ENCODE measurements around the gene PARD3B. TPM values are rescaled to one million over a fixed set of nuclear protein-coding genes. Genes with fewer than 3 reads are reported as not detected.

PARD3B gene
- polyA plus RNA-seq, 3 donors = not detected

DNA sequence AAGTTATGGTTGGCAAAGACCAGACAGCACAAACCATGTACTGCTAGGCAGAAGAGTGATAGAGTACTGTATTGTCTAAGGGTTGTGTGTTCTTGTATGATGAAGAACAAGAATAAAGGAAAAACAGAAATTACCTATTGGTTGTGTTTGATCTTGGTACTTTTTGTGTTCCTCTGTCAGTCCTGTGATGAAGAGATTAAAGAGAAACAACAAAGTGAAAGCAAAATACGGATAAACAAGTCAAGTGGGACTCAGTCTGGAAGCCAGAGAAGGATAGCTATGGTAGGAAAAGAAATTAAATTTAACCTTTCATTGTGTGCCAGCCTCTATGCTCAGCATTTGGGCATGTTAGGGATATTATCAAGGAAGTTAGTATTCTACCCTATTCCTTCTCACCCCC is 413.1 kb downstream of the PARD3B start:
- Mint-ChIP-seq H3K27ac (no peak overlapping the region), H3K4me1 (no peaks in the 10 kb centered on the region)

GRCh38 chr2:204964414-204964813 is 419.1 kb downstream of the PARD3B start:
- no peaks in the 10 kb centered on the region for H3K27me3 ChIP-seq (ENCODE audit: control insufficient read depth in 2 of 2, insufficient read depth in 2 of 2, low read length in 2 of 2)
- H3K9ac ChIP-seq (ENCODE audit: insufficient read depth, low read length, poor library complexity, severe bottlenecking) = no peak overlapping the region
- H4K20me1 ChIP-seq (ENCODE audit: insufficient read depth, low read length) = no peaks in the 10 kb centered on the region
- Mint-ChIP-seq H3K4me1 (peaks cover 10% of the 10 kb centered on the region), H3K27me3 (ENCODE audit: low read depth in 3 of 3) (peaks cover 0 to 3% (median 0%) of the 10 kb centered on the region in 3 donors), H3K36me3 (no peaks in the 10 kb centered on the region), H3K27ac (no peak overlapping the region), H3K4me3 (no peak overlapping the region), H3K9me3 (peaks cover 0 to 3% (median 1%) of the 10 kb centered on the region in 7 donors)
- no peak overlapping the region for H3K4me3 ChIP-seq (replicated peaks in 1 of 3; ENCODE audit: low read depth in 2 of 3, low read length in 3 of 3)
- no peaks in the 10 kb centered on the region for H3K79me2 ChIP-seq (ENCODE audit: insufficient read depth, low read length)
- TF ChIP-seq, protein P1, sequence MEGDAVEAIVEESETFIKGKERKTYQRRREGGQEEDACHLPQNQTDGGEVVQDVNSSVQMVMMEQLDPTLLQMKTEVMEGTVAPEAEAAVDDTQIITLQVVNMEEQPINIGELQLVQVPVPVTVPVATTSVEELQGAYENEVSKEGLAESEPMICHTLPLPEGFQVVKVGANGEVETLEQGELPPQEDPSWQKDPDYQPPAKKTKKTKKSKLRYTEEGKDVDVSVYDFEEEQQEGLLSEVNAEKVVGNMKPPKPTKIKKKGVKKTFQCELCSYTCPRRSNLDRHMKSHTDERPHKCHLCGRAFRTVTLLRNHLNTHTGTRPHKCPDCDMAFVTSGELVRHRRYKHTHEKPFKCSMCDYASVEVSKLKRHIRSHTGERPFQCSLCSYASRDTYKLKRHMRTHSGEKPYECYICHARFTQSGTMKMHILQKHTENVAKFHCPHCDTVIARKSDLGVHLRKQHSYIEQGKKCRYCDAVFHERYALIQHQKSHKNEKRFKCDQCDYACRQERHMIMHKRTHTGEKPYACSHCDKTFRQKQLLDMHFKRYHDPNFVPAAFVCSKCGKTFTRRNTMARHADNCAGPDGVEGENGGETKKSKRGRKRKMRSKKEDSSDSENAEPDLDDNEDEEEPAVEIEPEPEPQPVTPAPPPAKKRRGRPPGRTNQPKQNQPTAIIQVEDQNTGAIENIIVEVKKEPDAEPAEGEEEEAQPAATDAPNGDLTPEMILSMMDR (IDR thresholded peaks at IDR 0.05) = no peak
- H3K4me2 ChIP-seq (replicated peaks; ENCODE audit: extremely low read depth, low read length, poor library complexity, severe bottlenecking) = no peak overlapping the region
- no peaks in the 10 kb centered on the region for H3K36me3 ChIP-seq (replicated peaks in 1 of 2; ENCODE audit: control insufficient read depth in 1 of 2, insufficient read depth in 2 of 2, low read length in 2 of 2)
- peaks cover 11 to 12% of the 10 kb centered on the region in 2 donors for H3K4me1 ChIP-seq (ENCODE audit: control insufficient read depth in 1 of 2, insufficient read depth in 2 of 2, low read length in 2 of 2)
- no peaks in the 10 kb centered on the region for H3K9me3 ChIP-seq (replicated peaks in 1 of 2; ENCODE audit: control insufficient read depth in 1 of 2, insufficient read depth in 1 of 2, low read length in 2 of 2)
- DNase-seq = no peak
- intact Hi-C loops (cut with micrococcal nuclease) = no loop called here
- H2AFZ ChIP-seq (ENCODE audit: insufficient read depth, low read depth, low read length, poor library complexity, severe bottlenecking) = no peak overlapping the region
- H3K27ac ChIP-seq (ENCODE audit: low read depth in 1 of 2, low read length in 2 of 2) = no peak overlapping the region
- WGBS (ENCODE audit: insufficient coverage) = no CpG with 5 or more reads among the region's 3 CpGs

More for the DNA sequence above, 413.1 kb downstream of the PARD3B start:
- H3K27me3 ChIP-seq (ENCODE audit: control insufficient read depth in 2 of 2, insufficient read depth in 2 of 2, low read length in 2 of 2) = no peaks in the 10 kb centered on the region
- no peak overlapping the region for H3K4me3 Mint-ChIP-seq
- peaks cover 0 to 1% (median 0%) of the 10 kb centered on the region in 3 donors for H3K27me3 Mint-ChIP-seq (ENCODE audit: low read depth in 3 of 3)
- DNase-seq = no peak
- H2AFZ ChIP-seq (ENCODE audit: insufficient read depth, low read depth, low read length, poor library complexity, severe bottlenecking) = no peak overlapping the region
- TF ChIP-seq, protein P1 (IDR thresholded peaks at IDR 0.05) = no peak
- H3K4me3 ChIP-seq (replicated peaks in 1 of 3; ENCODE audit: low read depth in 2 of 3, low read length in 3 of 3) = no peak overlapping the region
- H3K9me3 Mint-ChIP-seq = peaks cover 0 to 4% (median 3%) of the 10 kb centered on the region in 7 donors
- H3K9me3 ChIP-seq (replicated peaks in 1 of 2; ENCODE audit: control insufficient read depth in 1 of 2, insufficient read depth in 1 of 2, low read length in 2 of 2) = no peaks in the 10 kb centered on the region
- H3K36me3 Mint-ChIP-seq = no peaks in the 10 kb centered on the region
- 50% methylated on average over 1 of the region's 1 CpG for WGBS (ENCODE audit: insufficient coverage)
- no peaks in the 10 kb centered on the region for H3K79me2 ChIP-seq (ENCODE audit: insufficient read depth, low read length)
- H3K36me3 ChIP-seq (replicated peaks in 1 of 2; ENCODE audit: control insufficient read depth in 1 of 2, insufficient read depth in 2 of 2, low read length in 2 of 2) = no peaks in the 10 kb centered on the region
- no peaks in the 10 kb centered on the region for H3K4me1 ChIP-seq (ENCODE audit: control insufficient read depth in 1 of 2, insufficient read depth in 2 of 2, low read length in 2 of 2)
- intact Hi-C loops (cut with micrococcal nuclease) = no loop called here
- no peak overlapping the region for H3K27ac ChIP-seq (ENCODE audit: low read depth in 1 of 2, low read length in 2 of 2)
- H3K9ac ChIP-seq (ENCODE audit: insufficient read depth, low read length, poor library complexity, severe bottlenecking) = no peak overlapping the region
- H4K20me1 ChIP-seq (ENCODE audit: insufficient read depth, low read length) = no peaks in the 10 kb centered on the region
- H3K4me2 ChIP-seq (replicated peaks; ENCODE audit: extremely low read depth, low read length, poor library complexity, severe bottlenecking) = no peak overlapping the region

Measured in CD14-positive monocyte (primary cell).